ENCODE results near the gene HPS6.

- TF ChIP-seq, protein P1, sequence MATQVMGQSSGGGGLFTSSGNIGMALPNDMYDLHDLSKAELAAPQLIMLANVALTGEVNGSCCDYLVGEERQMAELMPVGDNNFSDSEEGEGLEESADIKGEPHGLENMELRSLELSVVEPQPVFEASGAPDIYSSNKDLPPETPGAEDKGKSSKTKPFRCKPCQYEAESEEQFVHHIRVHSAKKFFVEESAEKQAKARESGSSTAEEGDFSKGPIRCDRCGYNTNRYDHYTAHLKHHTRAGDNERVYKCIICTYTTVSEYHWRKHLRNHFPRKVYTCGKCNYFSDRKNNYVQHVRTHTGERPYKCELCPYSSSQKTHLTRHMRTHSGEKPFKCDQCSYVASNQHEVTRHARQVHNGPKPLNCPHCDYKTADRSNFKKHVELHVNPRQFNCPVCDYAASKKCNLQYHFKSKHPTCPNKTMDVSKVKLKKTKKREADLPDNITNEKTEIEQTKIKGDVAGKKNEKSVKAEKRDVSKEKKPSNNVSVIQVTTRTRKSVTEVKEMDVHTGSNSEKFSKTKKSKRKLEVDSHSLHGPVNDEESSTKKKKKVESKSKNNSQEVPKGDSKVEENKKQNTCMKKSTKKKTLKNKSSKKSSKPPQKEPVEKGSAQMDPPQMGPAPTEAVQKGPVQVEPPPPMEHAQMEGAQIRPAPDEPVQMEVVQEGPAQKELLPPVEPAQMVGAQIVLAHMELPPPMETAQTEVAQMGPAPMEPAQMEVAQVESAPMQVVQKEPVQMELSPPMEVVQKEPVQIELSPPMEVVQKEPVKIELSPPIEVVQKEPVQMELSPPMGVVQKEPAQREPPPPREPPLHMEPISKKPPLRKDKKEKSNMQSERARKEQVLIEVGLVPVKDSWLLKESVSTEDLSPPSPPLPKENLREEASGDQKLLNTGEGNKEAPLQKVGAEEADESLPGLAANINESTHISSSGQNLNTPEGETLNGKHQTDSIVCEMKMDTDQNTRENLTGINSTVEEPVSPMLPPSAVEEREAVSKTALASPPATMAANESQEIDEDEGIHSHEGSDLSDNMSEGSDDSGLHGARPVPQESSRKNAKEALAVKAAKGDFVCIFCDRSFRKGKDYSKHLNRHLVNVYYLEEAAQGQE (IDR thresholded peaks at IDR 0.05) = no peak
- TF ChIP-seq, protein P2, sequence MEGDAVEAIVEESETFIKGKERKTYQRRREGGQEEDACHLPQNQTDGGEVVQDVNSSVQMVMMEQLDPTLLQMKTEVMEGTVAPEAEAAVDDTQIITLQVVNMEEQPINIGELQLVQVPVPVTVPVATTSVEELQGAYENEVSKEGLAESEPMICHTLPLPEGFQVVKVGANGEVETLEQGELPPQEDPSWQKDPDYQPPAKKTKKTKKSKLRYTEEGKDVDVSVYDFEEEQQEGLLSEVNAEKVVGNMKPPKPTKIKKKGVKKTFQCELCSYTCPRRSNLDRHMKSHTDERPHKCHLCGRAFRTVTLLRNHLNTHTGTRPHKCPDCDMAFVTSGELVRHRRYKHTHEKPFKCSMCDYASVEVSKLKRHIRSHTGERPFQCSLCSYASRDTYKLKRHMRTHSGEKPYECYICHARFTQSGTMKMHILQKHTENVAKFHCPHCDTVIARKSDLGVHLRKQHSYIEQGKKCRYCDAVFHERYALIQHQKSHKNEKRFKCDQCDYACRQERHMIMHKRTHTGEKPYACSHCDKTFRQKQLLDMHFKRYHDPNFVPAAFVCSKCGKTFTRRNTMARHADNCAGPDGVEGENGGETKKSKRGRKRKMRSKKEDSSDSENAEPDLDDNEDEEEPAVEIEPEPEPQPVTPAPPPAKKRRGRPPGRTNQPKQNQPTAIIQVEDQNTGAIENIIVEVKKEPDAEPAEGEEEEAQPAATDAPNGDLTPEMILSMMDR (IDR thresholded peaks at IDR 0.05) = no peak
- TF ChIP-seq, protein P3, sequence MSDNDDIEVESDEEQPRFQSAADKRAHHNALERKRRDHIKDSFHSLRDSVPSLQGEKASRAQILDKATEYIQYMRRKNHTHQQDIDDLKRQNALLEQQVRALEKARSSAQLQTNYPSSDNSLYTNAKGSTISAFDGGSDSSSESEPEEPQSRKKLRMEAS (IDR thresholded peaks at IDR 0.05) = no peak
- TF ChIP-seq CHD2 (IDR thresholded peaks at IDR 0.05; ENCODE audit: low read length, partially characterized antibody) (no peak), CEBPB (IDR thresholded peaks at IDR 0.05) (no peak), ZC3H11A (IDR thresholded peaks at IDR 0.05) (no peak), ELK1 (IDR thresholded peaks at IDR 0.05; ENCODE audit: low read depth, low read length) (no peak), RNF2 (IDR thresholded peaks at IDR 0.05; ENCODE audit: borderline replicate concordance, low read depth) (no peak)
Measured at GRCh38 chr10:102106998-102107397, 41.8 kb downstream of the HPS6 start.
